Lower leg skin (tissue), 4 donors: ENCODE data around the gene ZBED5. TPM values are rescaled to one million over a fixed set of nuclear protein-coding genes. Genes with fewer than 3 reads are reported as not detected.
"Not testable (repeated sequence)": the region's sequence is repeated elsewhere in the genome, so short reads cannot be mapped to it uniquely, and the experiment has no call there.

Source experiments
- DNase-seq, 2 donors: peaks; one replicate each; pipeline ENCODE4 v3.0.0-alpha.2; 2019; ENCODE audit warnings: low spot score in 2 of 2
- H3K4me3 ChIP-seq: fragments of 200-600 bp; sonication (generic); 2 replicates; pipeline ENCODE4 v1.5.1; 2017; ENCODE audit warnings: mild to moderate bottlenecking, low read depth; ENCODE audit not compliant: poor library complexity, severe bottlenecking
- CTCF ChIP-seq, 3 donors: fragments of 450-650 bp; IDR thresholded peaks; one replicate each; pipeline ENCODE4 v1.5.1; 2016; ENCODE audit warnings: antibody characterized with exemption in 3 of 3, mild to moderate bottlenecking in 3 of 3, moderate library complexity in 2 of 3
- POLR2A ChIP-seq, 2 donors: fragments of 450-650 bp; IDR thresholded peaks; one replicate each; pipeline ENCODE4 v1.6.1; 2016 to 2017; ENCODE audit warnings: antibody characterized with exemption in 2 of 2, mild to moderate bottlenecking in 1 of 2, moderate library complexity in 1 of 2
- WGBS, 2 donors: methylation state at CpG; one replicate each; pipeline ENCODE4 v1.1.5; 2018; 5-methylcytosine and 5-hydroxymethylcytosine counted together
- intact Hi-C: fragments of 100-400 bp; cut with DNase I; formaldehyde crosslinking; loops from one replicate; pipeline ENCODE4 v1.15.0; 2023; ENCODE audit warnings: low total_unique reads
- total RNA-seq, 4 donors: library from RNA; depleted of rRNA; stranded (reverse); fragments of >200 nt; gene quantifications; one replicate each; pipeline ENCODE4 v1.1.0, GENCODE V29; 2016

Gene ZBED5
- total RNA-seq, 4 donors from 2014 or later, result 29.0 to 38.0 (median 36.0) TPM

- no peak overlapping the region for H3K4me3 ChIP-seq
- DNase-seq, result no peak
- 33 to 51% methylated on average over 2 of the region's 2 CpGs for WGBS, 2 donors
- no peak for TF ChIP-seq CTCF (IDR thresholded peaks at IDR 0.05)
- intact Hi-C loops, result no loop called here
Observed at GRCh38 chr11:10823152-10823579, 34.7 kb downstream of the ZBED5 start.

GRCh38 chr11:10822491-10822890 is 35.4 kb downstream of the ZBED5 start:
- intact Hi-C loops, DNase-seq, H3K4me3 ChIP-seq: not testable (repeated sequence)
- WGBS, 2 donors, result 89 to 94% methylated on average over 3 of the region's 3 CpGs

GRCh38 chr11:10818594-10818993 is 39.3 kb downstream of the ZBED5 start:
- TF ChIP-seq POLR2A (IDR thresholded peaks at IDR 0.05), result no peak
- TF ChIP-seq CTCF (IDR thresholded peaks at IDR 0.05), result no peak
- intact Hi-C loops, result no loop called here
- 91 to 95% methylated on average over 1 of the region's 1 CpG for WGBS, 2 donors
- no peak overlapping the region for H3K4me3 ChIP-seq
- DNase-seq, result no peak

GRCh38 chr11:10813945-10814344 is 43.9 kb downstream of the ZBED5 start:
- DNase-seq, result no peak
- H3K4me3 ChIP-seq, result no peak overlapping the region
- TF ChIP-seq CTCF (IDR thresholded peaks at IDR 0.05) (no peak), POLR2A (IDR thresholded peaks at IDR 0.05) (no peak)
- intact Hi-C loops, result no loop called here

GRCh38 chr11:10809373-10810160 is 48.3 kb downstream of the ZBED5 start:
- WGBS, 2 donors, result 2% methylated on average over 29 of the region's 29 CpGs

More at GRCh38 chr11:10809373-10810160, 48.3 kb downstream of the ZBED5 start:
- TF ChIP-seq CTCF (IDR thresholded peaks at IDR 0.05) (no peak), POLR2A (IDR thresholded peaks at IDR 0.05) (no peak)
- intact Hi-C loops, result no loop called here
- peak; percentile 35 to 90 for DNase-seq
- peak overlapping the region; percentile 48 for H3K4me3 ChIP-seq
